Mucosa of descending colon (tissue), 3 donors: ENCODE data around the gene LCMT2. TPM values are rescaled to one million over a fixed set of nuclear protein-coding genes. Genes with fewer than 3 reads are reported as not detected.

Experiments
- ATAC-seq: fragments of 200-7000 bp; cut with Tn5 transposase; one replicate; pipeline ENCODE4 v1.9.1; 2020; ENCODE audit warnings: mild to moderate bottlenecking, moderate library complexity
- DNase-seq, 3 donors: peaks; one replicate each; pipeline ENCODE4 v3.0.0-alpha.2; 2020
- H3K36me3 ChIP-seq: fragments of 200-600 bp; one replicate; pipeline ENCODE4 v1.8.0; 2021; ENCODE audit warnings: low read depth, mild to moderate bottlenecking
- H3K4me1 ChIP-seq: fragments of 200-600 bp; one replicate; pipeline ENCODE4 v1.8.0; 2021; ENCODE audit warnings: low read depth, mild to moderate bottlenecking
- H3K4me3 ChIP-seq: fragments of 200-600 bp; one replicate; pipeline ENCODE4 v1.8.0; 2021; ENCODE audit warnings: mild to moderate bottlenecking
- H3K9me3 ChIP-seq: fragments of 200-600 bp; one replicate; pipeline ENCODE4 v1.8.0; 2021; ENCODE audit warnings: mild to moderate bottlenecking
- CTCF ChIP-seq: fragments of 200-600 bp; IDR thresholded peaks from one replicate; pipeline ENCODE4 v1.8.0; 2022; ENCODE audit warnings: antibody characterized with exemption, mild to moderate bottlenecking
- intact Hi-C, 2 donors: fragments of 100-400 bp; cut with DNase I in 1 of 2; cut with micrococcal nuclease in 1 of 2; formaldehyde crosslinking; loops; one replicate each; pipeline versions ENCODE4 v1.11.0 to v1.11.1; 2022; cut with DNase I, micrococcal nuclease
- total RNA-seq, 3 donors: library from RNA; stranded (reverse); fragmentation: NEBNext Ultra II Directional in 2 of 3; extraction: Animal tissue kit (Norgen Biotek cat#: 25700) in 2 of 3; gene quantifications; one replicate each; pipeline versions ENCODE4 v1.2.1 to v1.2.4, GENCODE V29; 2021 to 2023
- donor health status: DM: no; HTN: no; CAD: no; lungs with moderate emphysema.
- donor health status: DM: no; HTN: no; CAD: no.
- donor health status: DM: no; HTN: yes; CAD: no.

LCMT2 gene
- total RNA-seq, 3 donors from 2014 or later: 5.0 to 5.4 (median 5.3) TPM

DNA sequence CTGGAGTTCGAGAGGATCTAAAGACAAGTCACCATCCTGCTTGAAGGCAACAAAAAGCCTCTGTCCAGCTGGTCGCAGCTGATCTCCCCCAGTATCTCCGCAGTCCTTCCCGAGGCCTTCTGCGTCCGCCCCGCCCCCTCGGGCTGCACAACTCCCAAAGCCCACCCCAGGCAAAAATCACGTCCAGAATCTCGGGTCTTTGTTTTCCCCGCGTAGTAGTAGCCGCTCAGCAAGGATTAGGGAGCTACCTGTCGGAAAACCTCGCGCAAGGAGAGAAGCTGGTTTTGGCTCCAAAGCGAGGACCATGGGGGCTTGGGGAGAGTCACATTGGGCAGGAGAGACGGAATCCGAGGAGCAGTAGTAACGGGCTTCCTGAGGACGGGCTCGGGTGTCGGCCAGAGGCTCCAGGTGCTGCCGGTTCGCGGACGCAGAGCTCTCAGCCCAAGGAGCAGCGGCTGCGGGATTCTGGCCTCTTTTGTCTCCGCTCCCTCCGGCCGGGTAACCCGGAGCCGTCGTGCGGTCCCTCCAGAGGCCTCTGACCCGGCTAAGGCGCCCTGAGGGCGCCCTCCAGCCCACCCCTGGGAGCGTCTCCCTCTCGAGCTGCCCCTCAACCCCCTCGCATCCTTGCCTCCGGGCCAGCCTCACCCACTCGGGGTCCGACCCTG is 40.1 kb upstream of the LCMT2 start:
- peak; percentile 58 for ATAC-seq
- no peaks in the 10 kb centered on the region for H3K9me3 ChIP-seq
- intact Hi-C loops: no loop called here

DNA sequence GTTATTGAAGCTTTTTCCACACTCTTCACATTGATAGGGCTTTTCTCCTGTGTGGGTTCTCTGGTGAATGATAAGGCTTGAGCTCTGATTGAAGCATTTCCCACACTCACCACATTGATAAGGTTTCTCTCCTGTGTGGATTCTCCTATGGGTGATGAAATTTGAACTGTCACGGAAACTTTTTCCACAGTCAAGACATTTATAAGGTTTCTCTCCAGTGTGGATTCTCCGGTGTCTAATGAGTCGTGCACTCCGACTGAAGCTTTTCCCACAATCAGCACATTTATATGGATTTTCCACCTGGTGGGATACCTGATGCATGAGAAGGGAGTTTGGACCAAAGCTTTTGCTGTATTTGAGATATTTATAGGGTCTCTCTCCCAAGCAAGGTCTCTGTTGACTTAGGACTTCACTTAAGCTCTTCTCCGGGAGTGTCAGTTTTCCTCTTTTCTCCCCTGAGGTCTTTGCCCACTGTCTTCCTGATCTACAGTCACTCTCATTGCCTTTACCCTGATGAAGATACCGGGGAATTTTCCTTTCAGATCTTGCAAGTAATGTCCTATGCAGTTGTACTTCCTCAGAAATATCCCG is 31.0 kb upstream of the LCMT2 start:
- no peak for TF ChIP-seq CTCF
- ATAC-seq (no peak), DNase-seq (no peak)
- Histone ChIP-seq H3K9me3 (peaks cover 63% of the 10 kb centered on the region), H3K4me1 (no peaks in the 10 kb centered on the region), H3K36me3 (peaks cover 13% of the 10 kb centered on the region), H3K4me3 (no peak overlapping the region)
- intact Hi-C loops: no loop called here

More for the DNA sequence above, 40.1 kb upstream of the LCMT2 start:
- Histone ChIP-seq H3K4me1 (peaks cover 22% of the 10 kb centered on the region), H3K4me3 (peak overlapping the region; percentile 77), H3K36me3 (no peaks in the 10 kb centered on the region)
- TF ChIP-seq CTCF: no peak
- DNase-seq: peak in 1 of 3 donors; percentile 24

GRCh38 chr15:43360821-43361220 is 30.4 kb upstream of the LCMT2 start:
- H3K36me3 ChIP-seq: peaks cover 13% of the 10 kb centered on the region
- H3K4me1 ChIP-seq: no peaks in the 10 kb centered on the region
- H3K9me3 ChIP-seq: peaks cover 63% of the 10 kb centered on the region
- DNase-seq: no peak
- TF ChIP-seq CTCF: no peak
- no peak overlapping the region for H3K4me3 ChIP-seq
- no peak for ATAC-seq
- intact Hi-C loops: no loop called here

- H3K36me3 ChIP-seq: no peaks in the 10 kb centered on the region
- no peak overlapping the region for H3K4me3 ChIP-seq
- DNase-seq (no peak), ATAC-seq (no peak)
- peaks cover 3% of the 10 kb centered on the region for H3K9me3 ChIP-seq
- H3K4me1 ChIP-seq: no peaks in the 10 kb centered on the region
- intact Hi-C loops: no loop called here
- TF ChIP-seq CTCF: no peak
Measured at GRCh38 chr15:43352693-43353382, 22.5 kb upstream of the LCMT2 start.

- DNase-seq (no peak), ATAC-seq (no peak)
- no peaks in the 10 kb centered on the region for H3K9me3 ChIP-seq
- H3K36me3 ChIP-seq: no peaks in the 10 kb centered on the region
- H3K4me1 ChIP-seq: no peaks in the 10 kb centered on the region
- H3K4me3 ChIP-seq: no peak overlapping the region
- no peak for TF ChIP-seq CTCF
- intact Hi-C loops: no loop called here
Measured at GRCh38 chr15:43347114-43347513, 16.7 kb upstream of the LCMT2 start.
